Adrenal gland (tissue), 5 donors: ENCODE results near the gene ZNF488.

Source experiments
- POLR2A ChIP-seq, 2 donors: fragments of 450-650 bp; IDR thresholded peaks; one replicate each; pipeline ENCODE4 v1.6.1; 2017; ENCODE audit warnings: antibody characterized with exemption in 2 of 2, mild to moderate bottlenecking in 2 of 2, moderate library complexity in 1 of 2
- TF ChIP-seq, protein P1 (sequence below), 6 experiments: fragments of 450-650 bp in 4 of 6; fragments of 200-600 bp in 2 of 6; sonication (generic) in 1 of 6; IDR thresholded peaks; 1 replicate in 5 of 6; 2 replicates in 1 of 6; pipeline versions ENCODE4 v1.5.1 to v1.8.0; 2016 to 2021; ENCODE audit warnings: antibody characterized with exemption in 6 of 6, mild to moderate bottlenecking in 2 of 6, moderate library complexity in 1 of 6
- donor health status: DM: no; HTN: no; CAD: no.

- no peak for TF ChIP-seq POLR2A (IDR thresholded peaks at IDR 0.05)
- TF ChIP-seq, protein P1, sequence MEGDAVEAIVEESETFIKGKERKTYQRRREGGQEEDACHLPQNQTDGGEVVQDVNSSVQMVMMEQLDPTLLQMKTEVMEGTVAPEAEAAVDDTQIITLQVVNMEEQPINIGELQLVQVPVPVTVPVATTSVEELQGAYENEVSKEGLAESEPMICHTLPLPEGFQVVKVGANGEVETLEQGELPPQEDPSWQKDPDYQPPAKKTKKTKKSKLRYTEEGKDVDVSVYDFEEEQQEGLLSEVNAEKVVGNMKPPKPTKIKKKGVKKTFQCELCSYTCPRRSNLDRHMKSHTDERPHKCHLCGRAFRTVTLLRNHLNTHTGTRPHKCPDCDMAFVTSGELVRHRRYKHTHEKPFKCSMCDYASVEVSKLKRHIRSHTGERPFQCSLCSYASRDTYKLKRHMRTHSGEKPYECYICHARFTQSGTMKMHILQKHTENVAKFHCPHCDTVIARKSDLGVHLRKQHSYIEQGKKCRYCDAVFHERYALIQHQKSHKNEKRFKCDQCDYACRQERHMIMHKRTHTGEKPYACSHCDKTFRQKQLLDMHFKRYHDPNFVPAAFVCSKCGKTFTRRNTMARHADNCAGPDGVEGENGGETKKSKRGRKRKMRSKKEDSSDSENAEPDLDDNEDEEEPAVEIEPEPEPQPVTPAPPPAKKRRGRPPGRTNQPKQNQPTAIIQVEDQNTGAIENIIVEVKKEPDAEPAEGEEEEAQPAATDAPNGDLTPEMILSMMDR (IDR thresholded peaks at IDR 0.05), result no peak
Measured at GRCh38 chr10:47410862-47411261, 26.8 kb upstream of the ZNF488 start.
